Body of pancreas (tissue), 4 donors: ENCODE measurements around the gene AOX1. TPM values are rescaled to one million over a fixed set of nuclear protein-coding genes. Genes with fewer than 3 reads are reported as not detected.

Experiments used
- ATAC-seq: fragments of 150-250 bp; one replicate; pipeline ENCODE4 v1.9.1; 2016
- DNase-seq, 4 donors: peaks; one replicate each; pipeline ENCODE4 v3.0.0-alpha.2; 2019
- H3K27ac ChIP-seq, 4 donors: fragments of 200-600 bp; sonication (generic); 1 replicate in 3 of 4; 2 replicates in 1 of 4; pipeline versions ENCODE4 v1.5.1 to v1.6.1; 2016 to 2019; ENCODE audit warnings: mild to moderate bottlenecking in 1 of 4, mixed read lengths in 1 of 4, moderate library complexity in 1 of 4
- H3K27me3 ChIP-seq, 2 donors: fragments of 200-600 bp; sonication (generic); one replicate each; pipeline ENCODE4 v1.6.0; 2016; ENCODE audit warnings: mild to moderate bottlenecking in 1 of 2
- H3K36me3 ChIP-seq, 2 donors: fragments of 200-600 bp; sonication (generic); replicated peaks in 1 of 2; 2 replicates each; pipeline ENCODE4 v1.5.1; 2016; ENCODE audit warnings: low read depth in 2 of 2; ENCODE audit not compliant: insufficient read depth in 1 of 2
- H3K4me1 ChIP-seq: fragments of 200-600 bp; sonication (generic); one replicate; pipeline ENCODE4 v1.6.0; 2016
- H3K4me3 ChIP-seq, 2 donors: fragments of 200-600 bp; sonication (generic); 1 replicate in 1 of 2; 2 replicates in 1 of 2; pipeline ENCODE4 v1.5.1; 2016 to 2019
- H3K9me3 ChIP-seq, 3 donors: fragments of 200-600 bp; sonication (generic); 1 replicate in 2 of 3; 2 replicates in 1 of 3; pipeline ENCODE4 v1.5.1; 2016
- POLR2A ChIP-seq, 3 donors: fragments of 450-650 bp; IDR thresholded peaks; one replicate each; pipeline ENCODE4 v1.6.1; 2016; ENCODE audit warnings: antibody characterized with exemption in 3 of 3, mild to moderate bottlenecking in 2 of 3
- WGBS, 2 donors: methylation state at CpG; one replicate each; pipeline ENCODE4 v1.1.5; 2017; 5-methylcytosine and 5-hydroxymethylcytosine counted together
- intact Hi-C: fragments of 100-400 bp; cut with DNase I; formaldehyde crosslinking; loops from one replicate; pipeline ENCODE4 v1.15.1; 2023
- total RNA-seq, 2 donors: library from RNA; depleted of rRNA; stranded (reverse); fragments of >200 nt; gene quantifications; one replicate each; pipeline ENCODE4 v1.1.0, GENCODE V29; 2016
- TF ChIP-seq, protein P1 (sequence below), 7 experiments: fragments of 450-650 bp in 4 of 7; fragments of 200-600 bp in 3 of 7; sonication (generic) in 3 of 7; IDR thresholded peaks; one replicate each; pipeline ENCODE4 v1.5.1; 2016 to 2019; ENCODE audit warnings: antibody characterized with exemption in 7 of 7

The AOX1 gene
- total RNA-seq, 2 donors from 2014 or later, result 60.0 to 75.0 TPM

DNA sequence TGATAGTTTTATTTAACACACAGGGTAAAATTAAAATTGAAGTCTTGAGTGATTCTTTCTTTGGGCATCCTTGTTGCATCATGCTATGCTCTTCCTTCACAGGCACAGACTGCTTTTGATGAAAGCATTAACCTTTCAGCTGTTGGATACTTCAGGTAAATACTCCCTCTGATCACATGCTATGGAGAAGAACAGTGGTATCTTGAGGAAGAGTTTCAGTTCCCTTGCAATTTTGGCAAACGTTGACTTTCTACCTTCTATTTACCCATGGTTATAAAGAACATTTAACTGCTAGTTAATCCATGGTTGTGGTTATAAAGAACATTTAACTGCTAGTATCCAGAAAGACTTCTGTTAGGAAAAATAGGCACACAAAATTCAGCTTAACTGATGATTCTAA lies 75.7 kb downstream of the AOX1 start:
- intact Hi-C loops, result no loop called here
- peaks cover 25% of the 10 kb centered on the region for H3K4me1 ChIP-seq
- H3K27ac ChIP-seq, result no peak overlapping the region
- no peaks in the 10 kb centered on the region for H3K9me3 ChIP-seq
- TF ChIP-seq, protein P1, sequence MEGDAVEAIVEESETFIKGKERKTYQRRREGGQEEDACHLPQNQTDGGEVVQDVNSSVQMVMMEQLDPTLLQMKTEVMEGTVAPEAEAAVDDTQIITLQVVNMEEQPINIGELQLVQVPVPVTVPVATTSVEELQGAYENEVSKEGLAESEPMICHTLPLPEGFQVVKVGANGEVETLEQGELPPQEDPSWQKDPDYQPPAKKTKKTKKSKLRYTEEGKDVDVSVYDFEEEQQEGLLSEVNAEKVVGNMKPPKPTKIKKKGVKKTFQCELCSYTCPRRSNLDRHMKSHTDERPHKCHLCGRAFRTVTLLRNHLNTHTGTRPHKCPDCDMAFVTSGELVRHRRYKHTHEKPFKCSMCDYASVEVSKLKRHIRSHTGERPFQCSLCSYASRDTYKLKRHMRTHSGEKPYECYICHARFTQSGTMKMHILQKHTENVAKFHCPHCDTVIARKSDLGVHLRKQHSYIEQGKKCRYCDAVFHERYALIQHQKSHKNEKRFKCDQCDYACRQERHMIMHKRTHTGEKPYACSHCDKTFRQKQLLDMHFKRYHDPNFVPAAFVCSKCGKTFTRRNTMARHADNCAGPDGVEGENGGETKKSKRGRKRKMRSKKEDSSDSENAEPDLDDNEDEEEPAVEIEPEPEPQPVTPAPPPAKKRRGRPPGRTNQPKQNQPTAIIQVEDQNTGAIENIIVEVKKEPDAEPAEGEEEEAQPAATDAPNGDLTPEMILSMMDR (IDR thresholded peaks at IDR 0.05), result no peak
- no peak for TF ChIP-seq POLR2A (IDR thresholded peaks at IDR 0.05)
- WGBS, 2 donors, result 41 to 44% methylated on average over 1 of the region's 1 CpG
- no peaks in the 10 kb centered on the region for H3K27me3 ChIP-seq
- no peak overlapping the region for H3K4me3 ChIP-seq
- ATAC-seq (no peak), DNase-seq (no peak)
- peaks cover 0 to 11% of the 10 kb centered on the region in 2 donors for H3K36me3 ChIP-seq

DNA sequence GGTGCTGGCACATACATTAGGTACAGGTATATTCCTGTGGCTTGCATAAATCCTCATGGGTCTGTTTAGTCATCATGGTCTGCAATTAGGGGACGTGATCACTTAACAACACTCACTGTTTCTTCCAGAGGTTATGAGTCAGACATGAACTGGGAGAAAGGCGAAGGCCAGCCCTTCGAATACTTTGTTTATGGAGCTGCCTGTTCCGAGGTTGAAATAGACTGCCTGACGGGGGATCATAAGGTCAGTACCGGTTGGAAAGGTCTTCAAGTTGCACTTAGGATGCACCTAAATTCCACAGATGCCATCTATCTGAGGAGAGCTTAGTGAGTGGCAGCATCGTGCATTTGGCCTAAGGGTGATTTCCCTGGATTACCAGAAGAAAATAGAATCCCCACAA lies 76.9 kb downstream of the AOX1 start:
- Histone ChIP-seq H3K4me1 (peaks cover 15% of the 10 kb centered on the region), H3K27ac (no peak overlapping the region), H3K4me3 (no peak overlapping the region), H3K9me3 (no peaks in the 10 kb centered on the region), H3K27me3 (no peaks in the 10 kb centered on the region), H3K36me3 (peaks cover 0 to 11% of the 10 kb centered on the region in 2 donors)
- TF ChIP-seq, protein P1 (IDR thresholded peaks at IDR 0.05), result no peak
- TF ChIP-seq POLR2A (IDR thresholded peaks at IDR 0.05), result no peak
- intact Hi-C loops, result no loop called here
- ATAC-seq (no peak), DNase-seq (no peak)
- 85 to 94% methylated on average over 7 of the region's 7 CpGs for WGBS, 2 donors

DNA sequence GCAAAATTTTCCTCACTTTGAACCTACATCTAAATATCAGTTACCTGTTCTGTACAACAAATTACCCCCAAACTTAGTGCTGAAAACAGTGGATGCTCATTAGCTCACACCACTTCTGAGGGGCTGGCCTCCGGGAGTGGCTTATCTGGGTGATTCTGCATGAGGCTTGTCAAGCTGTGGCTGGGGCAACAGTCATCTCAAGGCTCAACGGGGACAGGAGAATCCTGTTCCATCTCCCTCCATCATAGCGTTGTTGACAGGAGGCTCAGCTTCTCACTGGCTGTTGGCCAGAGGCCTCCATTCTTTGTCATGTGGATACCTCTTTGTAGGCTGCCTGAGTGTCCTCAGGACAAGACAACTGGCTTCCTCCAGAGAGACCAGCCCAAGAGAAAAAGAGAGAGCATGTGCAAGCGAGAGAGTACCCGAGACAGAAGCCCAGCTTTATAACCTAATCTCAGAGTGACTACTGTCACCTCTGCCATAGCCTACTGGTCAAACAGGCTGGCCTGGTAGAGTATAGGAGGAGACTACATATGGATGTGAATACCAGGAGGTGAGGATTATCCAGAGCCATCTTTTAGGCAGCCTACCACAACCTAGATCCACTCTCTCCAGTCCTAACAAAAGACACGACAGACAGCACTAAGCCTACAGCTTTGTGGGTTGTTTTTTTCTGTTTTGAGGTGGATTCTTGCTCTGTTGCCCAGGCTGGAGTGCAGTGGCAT lies 79.1 kb downstream of the AOX1 start:
- DNase-seq (no peak), ATAC-seq (no peak)
- Histone ChIP-seq H3K9me3 (no peaks in the 10 kb centered on the region), H3K36me3 (peaks cover 0 to 11% of the 10 kb centered on the region in 2 donors), H3K4me1 (no peaks in the 10 kb centered on the region), H3K27me3 (no peaks in the 10 kb centered on the region), H3K4me3 (no peak overlapping the region), H3K27ac (no peak overlapping the region)
- intact Hi-C loops, result no loop called here
- TF ChIP-seq, protein P1 (IDR thresholded peaks at IDR 0.05), result no peak
- TF ChIP-seq POLR2A (IDR thresholded peaks at IDR 0.05), result no peak
- WGBS, 2 donors, result 84% methylated on average over 6 of the region's 6 CpGs

DNA sequence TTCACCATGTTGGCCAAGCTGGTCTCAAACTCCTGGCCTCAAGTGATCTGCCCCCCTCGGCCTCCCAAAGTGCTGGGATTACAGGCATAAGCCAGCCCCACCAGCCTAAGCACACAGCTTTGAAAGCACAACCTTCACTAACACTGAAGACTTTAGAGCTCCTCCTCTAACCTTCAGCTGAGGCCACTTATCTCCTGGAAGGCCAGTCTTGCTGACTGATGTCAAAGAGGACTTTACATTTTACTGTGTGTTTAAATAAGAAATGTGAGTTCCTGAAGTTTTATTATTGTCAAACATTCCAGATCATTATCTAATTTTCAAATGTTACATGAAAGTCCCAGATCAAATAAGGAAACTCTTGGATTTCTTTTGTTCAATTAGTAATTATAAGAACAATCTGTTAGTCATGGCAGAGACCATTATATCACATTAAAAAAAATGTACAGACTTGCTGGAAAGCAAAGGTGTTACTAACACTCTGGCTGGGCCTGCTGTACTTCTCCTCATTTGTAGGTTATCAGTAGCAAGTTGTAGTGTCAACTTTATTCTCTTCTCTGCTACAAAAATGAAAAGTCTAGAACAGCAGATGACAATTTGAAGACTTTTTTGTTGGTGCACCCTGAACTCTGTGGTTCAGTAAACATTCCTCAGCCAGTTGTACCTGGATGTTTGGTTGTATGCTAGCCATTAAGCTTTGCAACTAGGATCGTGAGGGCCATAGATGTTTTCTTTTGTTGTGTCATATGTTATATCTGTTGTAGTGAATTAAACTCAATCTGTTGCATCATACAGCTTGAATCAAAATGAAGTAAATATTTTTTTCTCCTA lies 80.0 kb downstream of the AOX1 start:
- Histone ChIP-seq H3K27me3 (no peaks in the 10 kb centered on the region), H3K9me3 (no peaks in the 10 kb centered on the region), H3K27ac (no peak overlapping the region), H3K4me3 (no peak overlapping the region), H3K36me3 (peaks cover 0 to 13% of the 10 kb centered on the region in 2 donors), H3K4me1 (no peaks in the 10 kb centered on the region)
- intact Hi-C loops, result no loop called here
- no peak for ATAC-seq
- DNase-seq, result no peak
- 86 to 87% methylated on average over 2 of the region's 2 CpGs for WGBS, 2 donors
- TF ChIP-seq, protein P1 (IDR thresholded peaks at IDR 0.05), result no peak
- TF ChIP-seq POLR2A (IDR thresholded peaks at IDR 0.05), result no peak
